CD14-positive monocyte (primary cell): ENCODE measurements around the gene CDCP2. TPM values are rescaled to one million over a fixed set of nuclear protein-coding genes. Genes with fewer than 3 reads are reported as not detected.

Experiments used
- DNase-seq, 3 donors: peaks; one replicate each; pipeline ENCODE4 v3.0.0-alpha.2; 2011 to 2022
- H2AFZ ChIP-seq: 2 replicates; pipeline ENCODE4 v1.6.0; 2012; ENCODE audit warnings: mild to moderate bottlenecking, low read depth, low read length, inconsistent platforms; ENCODE audit not compliant: insufficient read depth, poor library complexity, severe bottlenecking
- H3K27ac ChIP-seq, 2 donors: 1 replicate in 1 of 2; 2 replicates in 1 of 2; pipeline ENCODE4 v1.5.1; 2012 to 2013; ENCODE audit warnings: low read length in 2 of 2, control low read depth in 1 of 2, inconsistent platforms in 1 of 2, low read depth in 1 of 2, mild to moderate bottlenecking in 1 of 2
- H3K27me3 ChIP-seq, 2 donors: one replicate each; pipeline versions ENCODE4 v1.6.0 to v1.6.1; 2011 to 2013; ENCODE audit warnings: low read length in 2 of 2; ENCODE audit not compliant: control insufficient read depth in 2 of 2, insufficient read depth in 2 of 2
- H3K36me3 ChIP-seq, 2 donors: replicated peaks in 1 of 2; 1 replicate in 1 of 2; 2 replicates in 1 of 2; pipeline versions ENCODE4 v1.5.1 to v1.6.1; 2012 to 2013; ENCODE audit warnings: low read length in 2 of 2, control low read depth in 1 of 2, inconsistent platforms in 1 of 2, mild to moderate bottlenecking in 1 of 2; ENCODE audit not compliant: insufficient read depth in 2 of 2, control insufficient read depth in 1 of 2
- H3K4me1 ChIP-seq, 2 donors: 1 replicate in 1 of 2; 2 replicates in 1 of 2; pipeline versions ENCODE4 v1.5.1 to v1.6.1; 2012 to 2013; ENCODE audit warnings: low read length in 2 of 2, control low read depth in 1 of 2, inconsistent platforms in 1 of 2, mild to moderate bottlenecking in 1 of 2, moderate library complexity in 1 of 2; ENCODE audit not compliant: insufficient read depth in 2 of 2, control insufficient read depth in 1 of 2
- H3K4me2 ChIP-seq: replicated peaks from 2 replicates; pipeline ENCODE3; 2012; ENCODE audit warnings: low read length, moderate library complexity, mild to moderate bottlenecking; ENCODE audit not compliant: poor library complexity, severe bottlenecking; ENCODE audit errors: extremely low read depth
- H3K4me3 ChIP-seq, 3 experiments: fragments of 200-600 bp in 1 of 3; sonication (generic) in 1 of 3; replicated peaks in 1 of 3; 1 replicate in 2 of 3; 2 replicates in 1 of 3; pipeline ENCODE4 v1.5.1; 2011 to 2013; ENCODE audit warnings: low read length in 3 of 3, mild to moderate bottlenecking in 3 of 3, control low read depth in 2 of 3, low read depth in 2 of 3, inconsistent platforms in 1 of 3, moderate library complexity in 1 of 3
- H3K79me2 ChIP-seq: 2 replicates; pipeline ENCODE4 v1.6.0; 2012; ENCODE audit warnings: mild to moderate bottlenecking, control low read depth, inconsistent platforms, low read length, moderate library complexity; ENCODE audit not compliant: insufficient read depth
- H3K9ac ChIP-seq: 2 replicates; pipeline ENCODE4 v1.6.0; 2017; ENCODE audit warnings: low read length, mild to moderate bottlenecking; ENCODE audit not compliant: insufficient read depth, poor library complexity, severe bottlenecking
- H3K9me3 ChIP-seq, 2 donors: replicated peaks in 1 of 2; 1 replicate in 1 of 2; 2 replicates in 1 of 2; pipeline versions ENCODE4 v1.5.1 to v1.6.1; 2012 to 2013; ENCODE audit warnings: low read length in 2 of 2, control low read depth in 1 of 2; ENCODE audit not compliant: control insufficient read depth in 1 of 2, insufficient read depth in 1 of 2
- H4K20me1 ChIP-seq: 2 replicates; pipeline ENCODE4 v1.6.0; 2012; ENCODE audit warnings: mild to moderate bottlenecking, low read length, control low read depth, moderate library complexity; ENCODE audit not compliant: insufficient read depth
- H3K27ac Mint-ChIP-seq, 7 donors: one replicate each; pipeline ENCODE4 v1.8.0; 2020; ENCODE audit warnings: mild to moderate bottlenecking in 7 of 7, mixed read lengths in 7 of 7, moderate library complexity in 6 of 7, inconsistent platforms in 2 of 7
- H3K27me3 Mint-ChIP-seq, 3 donors: one replicate each; pipeline ENCODE4 v1.8.0; 2021 to 2022; ENCODE audit warnings: low read depth in 3 of 3, mild to moderate bottlenecking in 3 of 3, mixed read lengths in 3 of 3, moderate library complexity in 3 of 3, inconsistent platforms in 1 of 3
- H3K36me3 Mint-ChIP-seq, 2 donors: one replicate each; pipeline ENCODE4 v1.8.0; 2020; ENCODE audit warnings: mixed read lengths in 2 of 2, inconsistent platforms in 1 of 2, mild to moderate bottlenecking in 1 of 2
- H3K4me1 Mint-ChIP-seq: one replicate; pipeline ENCODE4 v1.8.0; 2020; ENCODE audit warnings: mild to moderate bottlenecking, mixed read lengths
- H3K4me3 Mint-ChIP-seq, 2 donors: one replicate each; pipeline ENCODE4 v1.8.0; 2020; ENCODE audit warnings: mild to moderate bottlenecking in 2 of 2, mixed read lengths in 2 of 2, moderate library complexity in 1 of 2
- H3K9me3 Mint-ChIP-seq, 7 donors: one replicate each; pipeline ENCODE4 v1.8.0; 2020 to 2022; ENCODE audit warnings: mixed read lengths in 7 of 7, mild to moderate bottlenecking in 6 of 7, moderate library complexity in 6 of 7, inconsistent platforms in 2 of 7
- CTCF ChIP-seq: fragments of 200-600 bp; IDR thresholded peaks from one replicate; pipeline ENCODE4 v1.8.0; 2022; ENCODE audit warnings: antibody characterized with exemption, mild to moderate bottlenecking
- WGBS: methylation state at CpG from one replicate; pipeline ENCODE4 v1.1.5; 2013; ENCODE audit warnings: missing lambda C conversion rate; ENCODE audit not compliant: insufficient coverage; 5-methylcytosine and 5-hydroxymethylcytosine counted together
- intact Hi-C, 2 donors: fragments of 100-400 bp; cut with micrococcal nuclease; formaldehyde crosslinking; loops; one replicate each; pipeline versions ENCODE4 v1.15.0 to v1.15.1; 2023
- polyA plus RNA-seq, 3 donors: library from polyadenylated mRNA; depleted of rRNA in 1 of 3; unstranded in 2 of 3; stranded (reverse) in 1 of 3; fragments of 300-500 nt in 2 of 3; fragments of >200 nt in 1 of 3; fragmentation: Illumina TruSeq in 2 of 3; gene quantifications; 1 replicate in 2 of 3; 2 replicates in 1 of 3; pipeline ENCODE4 v1.2.3, GENCODE V29; 2012 to 2021

Gene CDCP2
- polyA plus RNA-seq, 3 donors, result 0.09 TPM; not detected in 2

- no peak for DNase-seq
- no peaks in the 10 kb centered on the region for H3K27me3 ChIP-seq
- Mint-ChIP-seq H3K27ac (peak overlapping the region in 1 of 7 donors; percentile 37), H3K9me3 (peaks cover 0 to 3% (median 0%) of the 10 kb centered on the region in 7 donors), H3K4me1 (no peaks in the 10 kb centered on the region), H3K36me3 (no peaks in the 10 kb centered on the region), H3K27me3 (peaks cover 0 to 2% (median 1%) of the 10 kb centered on the region in 3 donors), H3K4me3 (no peak overlapping the region)
- no peaks in the 10 kb centered on the region for H3K9me3 ChIP-seq
- H3K79me2 ChIP-seq, result no peaks in the 10 kb centered on the region
- intact Hi-C loops, result no loop called here
- no peak overlapping the region for H3K4me3 ChIP-seq
- H3K4me1 ChIP-seq, result no peaks in the 10 kb centered on the region
- no peak overlapping the region for H3K27ac ChIP-seq
- WGBS, result no CpG with 5 or more reads among the region's 7 CpGs
- H3K36me3 ChIP-seq, result no peaks in the 10 kb centered on the region
- no peaks in the 10 kb centered on the region for H4K20me1 ChIP-seq
- no peak overlapping the region for H3K4me2 ChIP-seq
- H2AFZ ChIP-seq, result no peak overlapping the region
- no peak overlapping the region for H3K9ac ChIP-seq
- TF ChIP-seq CTCF, result no peak
These were observed 15.8 kb downstream of the CDCP2 start for GRCh38 chr1:54136963-54137533.

- no peaks in the 10 kb centered on the region for H3K9me3 ChIP-seq
- Mint-ChIP-seq H3K9me3 (peaks cover 0 to 3% (median 0%) of the 10 kb centered on the region in 7 donors), H3K4me1 (no peaks in the 10 kb centered on the region), H3K4me3 (no peak overlapping the region), H3K27ac (no peak overlapping the region), H3K27me3 (peaks cover 0 to 1% (median 0%) of the 10 kb centered on the region in 3 donors), H3K36me3 (no peaks in the 10 kb centered on the region)
- H3K36me3 ChIP-seq, result no peaks in the 10 kb centered on the region
- no peaks in the 10 kb centered on the region for H3K4me1 ChIP-seq
- H3K4me3 ChIP-seq, result no peak overlapping the region
- TF ChIP-seq CTCF, result no peak
- DNase-seq, result no peak
- no peak overlapping the region for H2AFZ ChIP-seq
- intact Hi-C loops, result no loop called here
- H4K20me1 ChIP-seq, result no peaks in the 10 kb centered on the region
- no peak overlapping the region for H3K4me2 ChIP-seq
- no peaks in the 10 kb centered on the region for H3K79me2 ChIP-seq
- H3K27me3 ChIP-seq, result no peaks in the 10 kb centered on the region
- H3K9ac ChIP-seq, result no peak overlapping the region
- WGBS, result 100% methylated on average over 7 of the region's 17 CpGs
- H3K27ac ChIP-seq, result no peak overlapping the region
These were observed 16.4 kb downstream of the CDCP2 start for GRCh38 chr1:54136269-54136896.
